Peyer's patch (tissue), 4 donors: Measurements from ENCODE around the gene TMA7.

Experiments
- CTCF ChIP-seq, 6 experiments: fragments of 450-650 bp in 4 of 6; fragments of 200-600 bp in 2 of 6; sonication (generic) in 1 of 6; IDR thresholded peaks; one replicate each; pipeline ENCODE4 v1.5.1; 2017 to 2019; ENCODE audit warnings: antibody characterized with exemption in 6 of 6, mild to moderate bottlenecking in 3 of 6, moderate library complexity in 1 of 6
- POLR2A ChIP-seq, 2 donors: fragments of 450-650 bp; IDR thresholded peaks; one replicate each; pipeline ENCODE4 v1.5.1; 2017; ENCODE audit warnings: antibody characterized with exemption in 2 of 2, mild to moderate bottlenecking in 2 of 2, moderate library complexity in 2 of 2

GRCh38 chr3:48431224-48432029 is 8.6 kb upstream of the TMA7 start:
- TF ChIP-seq CTCF (IDR thresholded peaks at IDR 0.05) = no peak
- no peak for TF ChIP-seq POLR2A (IDR thresholded peaks at IDR 0.05)
